ENCODE measurements around the gene B4GALNT2.

DNA sequence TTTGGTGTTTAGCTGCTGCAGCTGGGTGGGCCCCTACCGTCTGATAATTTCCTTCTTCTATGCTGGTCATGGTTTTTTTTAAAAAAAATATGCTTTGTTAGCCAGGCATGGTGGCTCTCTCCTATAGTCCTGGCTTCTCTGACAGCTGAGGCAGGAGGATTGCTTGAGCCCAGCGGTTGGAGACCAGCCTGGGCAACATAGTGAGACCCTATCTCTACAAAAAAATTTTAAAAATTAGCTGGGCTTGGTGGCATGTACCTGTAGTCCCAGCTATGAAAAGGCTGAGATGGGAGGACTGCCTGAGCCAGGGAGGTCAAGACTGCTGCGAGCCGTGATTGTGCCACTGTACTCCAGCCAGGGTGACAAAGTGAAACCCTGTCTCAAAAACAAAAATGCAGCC, 19.4 kb downstream of the B4GALNT2 start:
- TF ChIP-seq CTCF (IDR thresholded peaks at IDR 0.05) (no peak), EP300 (IDR thresholded peaks at IDR 0.05) (no peak), POLR2AphosphoS5 (IDR thresholded peaks at IDR 0.05) (no peak), POLR2A (IDR thresholded peaks at IDR 0.05) (no peak)
